Measurements from ENCODE around the gene SS18L1. TPM values are rescaled to one million over a fixed set of nuclear protein-coding genes. Genes with fewer than 3 reads are reported as not detected.
"Not testable (repeated sequence)": the region's sequence is repeated elsewhere in the genome, so short reads cannot be mapped to it uniquely, and the experiment has no call there.

SS18L1 gene
- total and polyA plus RNA-seq, 2 experiments from 2014 or later: 6.5 to 32.6 TPM

- TF ChIP-seq ZNF462 (CRISPR knock-in tag; IDR thresholded peaks at IDR 0.05) (no peak), ZNF331 (CRISPR knock-in tag; IDR thresholded peaks at IDR 0.05; ENCODE audit: low read depth) (no peak), JUNB (IDR thresholded peaks at IDR 0.05; ENCODE audit: unreplicated experiment) (no peak), CREB1 (CRISPR knock-in tag; IDR thresholded peaks at IDR 0.05; ENCODE audit: low read depth) (no peak), POLR2AphosphoS5 (IDR thresholded peaks at IDR 0.05; ENCODE audit: low read depth) (no peak), NANOG (IDR thresholded peaks at IDR 0.05; ENCODE audit: borderline replicate concordance) (no peak), CTCF (conservative IDR thresholded peaks at IDR 0.05; ENCODE audit: low read depth in 2 of 2) (no peak), EZH2 (IDR thresholded peaks at IDR 0.05; ENCODE audit: low read depth, unreplicated experiment) (no peak)
Measured at GRCh38 chr20:62147528-62147927, 4.0 kb downstream of the SS18L1 start (continued).

GRCh38 chr20:62148383-62148782 lies 4.8 kb downstream of the SS18L1 start:
- DNase-seq (ENCODE audit: low spot score); H3K4me3 ChIP-seq; H3K27me3 ChIP-seq (ENCODE audit: insufficient read depth); H3K36me3 ChIP-seq (ENCODE audit: insufficient read depth); H3F3A ChIP-seq (replicated peaks; ENCODE audit: low read depth); H3K4me2 ChIP-seq; H3K27ac Mint-ChIP-seq; H3K4me3 Mint-ChIP-seq; H3K9me2 ChIP-seq (ENCODE audit: insufficient read depth); ATAC-seq; H3K9me3 Mint-ChIP-seq; H2AFZ ChIP-seq: not testable (repeated sequence)
- H3K27me3 Mint-ChIP-seq (ENCODE audit: insufficient read depth, low read depth, poor library complexity): peaks cover 23% of the 10 kb centered on the region
- peaks cover 40% of the 10 kb centered on the region for H3K36me3 Mint-ChIP-seq (ENCODE audit: low read depth)
- Histone ChIP-seq H4K20me1 (replicated peaks; ENCODE audit: insufficient read depth) (peaks cover 28% of the 10 kb centered on the region), H3K27ac (ENCODE audit: low read depth) (peak overlapping the region; percentile 3; the same call in 1 of the 2 replicates), H3K4me1 (ENCODE audit: insufficient read depth) (peaks cover 13% of the 10 kb centered on the region), H3K79me2 (replicated peaks; ENCODE audit: insufficient read depth) (peaks cover 89% of the 10 kb centered on the region)
- H3K4me1 Mint-ChIP-seq: peaks cover 47% of the 10 kb centered on the region
